Measurements from ENCODE around the gene LSMEM2. TPM values are rescaled to one million over a fixed set of nuclear protein-coding genes. Genes with fewer than 3 reads are reported as not detected.

The LSMEM2 gene
- total and polyA plus RNA-seq, 2 of the 8 experiments (the other 6 are each of a cell fraction or from before 2014, with no cell fraction given) = 0.58 to 0.68 TPM

DNA sequence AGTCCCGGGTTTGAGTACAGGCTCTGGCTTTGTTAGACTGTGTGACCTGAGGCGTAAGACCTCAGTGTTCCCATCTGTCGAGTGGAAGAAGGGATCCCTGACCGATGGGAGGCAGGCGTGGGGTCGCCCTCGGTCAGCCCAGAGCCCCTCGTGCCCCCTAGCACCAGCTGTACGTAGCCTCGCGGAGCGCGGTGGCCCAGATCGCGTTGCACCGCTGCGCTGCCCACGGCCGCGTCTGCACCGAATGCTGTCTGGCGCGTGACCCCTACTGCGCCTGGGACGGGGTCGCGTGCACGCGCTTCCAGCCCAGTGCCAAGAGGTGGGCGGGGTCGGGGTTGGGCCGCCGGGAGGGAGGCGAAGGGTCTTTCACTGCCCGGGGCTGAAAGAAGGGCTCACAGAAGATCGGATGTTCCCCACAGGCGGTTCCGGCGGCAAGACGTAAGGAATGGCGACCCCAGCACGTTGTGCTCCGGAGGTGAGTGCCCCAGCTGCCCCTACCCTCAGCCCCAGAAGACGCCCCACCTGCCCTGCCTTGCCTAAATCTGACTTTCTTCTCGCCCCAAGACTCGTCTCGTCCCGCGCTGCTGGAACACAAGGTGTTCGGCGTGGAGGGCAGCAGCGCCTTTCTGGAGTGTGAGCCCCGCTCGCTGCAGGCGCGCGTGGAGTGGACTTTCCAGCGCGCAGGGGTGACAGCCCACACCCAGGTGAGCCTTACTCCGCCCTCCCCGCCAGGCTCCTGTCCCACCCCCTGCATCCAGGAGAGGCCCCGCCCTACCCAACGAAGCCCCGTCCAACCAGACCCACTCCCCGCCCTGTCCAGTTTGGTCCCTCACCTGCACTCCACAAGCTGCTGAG lies 3.5 kb upstream of the LSMEM2 start (continued):
- TF ChIP-seq CHD7 (IDR thresholded peaks at IDR 0.05; ENCODE audit: insufficient replicate concordance, low read length) = no peak
- no peak for TF ChIP-seq POU5F1 (IDR thresholded peaks at IDR 0.05; ENCODE audit: low read depth, low read length)
- TF ChIP-seq ZNF274 (IDR thresholded peaks at IDR 0.05; ENCODE audit: borderline replicate concordance, extremely low read depth, low read length) = no peak
- TF ChIP-seq SIRT6 (IDR thresholded peaks at IDR 0.05; ENCODE audit: low read length) = no peak
- TF ChIP-seq SRF (IDR thresholded peaks at IDR 0.05; ENCODE audit: low read depth, low read length) = no peak
- no peak for TF ChIP-seq JUND (IDR thresholded peaks at IDR 0.05; ENCODE audit: low read length)
- TF ChIP-seq SP2 (IDR thresholded peaks at IDR 0.05; ENCODE audit: low read length) = no peak
- TF ChIP-seq KDM1A (IDR thresholded peaks at IDR 0.05; ENCODE audit: borderline replicate concordance, low read length) = no peak
- TF ChIP-seq SP4 (IDR thresholded peaks at IDR 0.05; ENCODE audit: low read length) = no peak
- TF ChIP-seq NANOG (IDR thresholded peaks at IDR 0.05; ENCODE audit: insufficient read depth, low read depth, low read length, poor library complexity, severe bottlenecking) = no peak
